Measurements from ENCODE around the gene SLC35F3. TPM values are rescaled to one million over a fixed set of nuclear protein-coding genes. Genes with fewer than 3 reads are reported as not detected.

Gene SLC35F3
- polyA plus RNA-seq, 1 donor (not counting 4 experiments of a cell fraction or from before 2014, with no cell fraction given): 13.8 TPM

DNA sequence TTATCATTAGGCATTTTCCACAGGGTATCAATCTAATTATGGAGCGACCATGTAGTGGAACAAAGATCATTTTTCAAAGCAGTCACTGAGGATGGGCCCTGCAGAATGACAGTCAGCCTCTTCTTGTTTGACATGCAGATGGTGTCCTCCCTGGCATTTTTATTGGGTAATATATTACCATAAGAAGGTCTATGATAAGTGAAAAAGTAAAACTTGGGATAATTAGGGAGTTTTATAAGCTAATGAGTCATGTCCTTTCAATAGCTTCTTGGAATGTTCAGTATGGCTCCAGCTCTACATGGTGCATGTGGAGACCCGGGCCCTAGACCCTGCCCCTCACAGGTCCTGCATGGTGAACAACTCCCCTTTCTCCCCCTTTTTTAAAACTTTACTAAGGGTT lies 236.5 kb downstream of the SLC35F3 start:
- Histone ChIP-seq H3K9me1 (ENCODE audit: control insufficient read depth, extremely low read depth, insufficient read depth, low read length) (no peaks in the 10 kb centered on the region), H3K27me3 (ENCODE audit: control insufficient read depth, extremely low read depth, insufficient read depth, low read length) (no peaks in the 10 kb centered on the region), H3K4me3 (ENCODE audit: control insufficient read depth in 2 of 3, extremely low read depth in 1 of 3, insufficient read depth in 2 of 3, low read depth in 1 of 3, low read length in 3 of 3) (no peak overlapping the region), H3K4me1 (ENCODE audit: control insufficient read depth, extremely low read depth, insufficient read depth, low read length) (peaks cover 6% of the 10 kb centered on the region), H3K27ac (ENCODE audit: control insufficient read depth, insufficient read depth, low read length) (peak overlapping the region; percentile 49), H3K79me2 (ENCODE audit: control insufficient read depth, insufficient read depth, low read length) (no peaks in the 10 kb centered on the region), H3K9me3 (ENCODE audit: control insufficient read depth, low read depth, low read length) (no peaks in the 10 kb centered on the region), H3K4me2 (ENCODE audit: control insufficient read depth, extremely low read depth, insufficient read depth, low read depth, low read length) (no peak overlapping the region), H3K36me3 (ENCODE audit: control insufficient read depth in 2 of 2, extremely low read depth in 1 of 2, insufficient read depth in 2 of 2, low read length in 2 of 2) (no peaks in the 10 kb centered on the region), H4K20me1 (ENCODE audit: control insufficient read depth, extremely low read depth, insufficient read depth, low read length) (no peaks in the 10 kb centered on the region), H3K9ac (ENCODE audit: control insufficient read depth, extremely low read depth, insufficient read depth, low read length) (no peak overlapping the region), H2AFZ (ENCODE audit: control insufficient read depth, low read length) (no peak overlapping the region)
- DNase-seq (ENCODE audit: low read depth, low spot score): no peak
- FAIRE-seq: no peak
- dilution Hi-C loops (cut with MboI; ENCODE audit: extremely low pct_ligation_motif_present, low sequenced_read_pairs): no loop called here
- TF ChIP-seq, protein P1, sequence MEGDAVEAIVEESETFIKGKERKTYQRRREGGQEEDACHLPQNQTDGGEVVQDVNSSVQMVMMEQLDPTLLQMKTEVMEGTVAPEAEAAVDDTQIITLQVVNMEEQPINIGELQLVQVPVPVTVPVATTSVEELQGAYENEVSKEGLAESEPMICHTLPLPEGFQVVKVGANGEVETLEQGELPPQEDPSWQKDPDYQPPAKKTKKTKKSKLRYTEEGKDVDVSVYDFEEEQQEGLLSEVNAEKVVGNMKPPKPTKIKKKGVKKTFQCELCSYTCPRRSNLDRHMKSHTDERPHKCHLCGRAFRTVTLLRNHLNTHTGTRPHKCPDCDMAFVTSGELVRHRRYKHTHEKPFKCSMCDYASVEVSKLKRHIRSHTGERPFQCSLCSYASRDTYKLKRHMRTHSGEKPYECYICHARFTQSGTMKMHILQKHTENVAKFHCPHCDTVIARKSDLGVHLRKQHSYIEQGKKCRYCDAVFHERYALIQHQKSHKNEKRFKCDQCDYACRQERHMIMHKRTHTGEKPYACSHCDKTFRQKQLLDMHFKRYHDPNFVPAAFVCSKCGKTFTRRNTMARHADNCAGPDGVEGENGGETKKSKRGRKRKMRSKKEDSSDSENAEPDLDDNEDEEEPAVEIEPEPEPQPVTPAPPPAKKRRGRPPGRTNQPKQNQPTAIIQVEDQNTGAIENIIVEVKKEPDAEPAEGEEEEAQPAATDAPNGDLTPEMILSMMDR (optimal IDR thresholded peaks at IDR 0.05 in 1 of 3, IDR thresholded peaks at IDR 0.05 in 1 of 3, conservative IDR thresholded peaks at IDR 0.05 in 1 of 3; ENCODE audit: extremely low read depth in 1 of 3, insufficient read depth in 2 of 3, low read length in 3 of 3): no peak
- no peak for TF ChIP-seq EZH2 (IDR thresholded peaks at IDR 0.05; ENCODE audit: low read length)

DNA sequence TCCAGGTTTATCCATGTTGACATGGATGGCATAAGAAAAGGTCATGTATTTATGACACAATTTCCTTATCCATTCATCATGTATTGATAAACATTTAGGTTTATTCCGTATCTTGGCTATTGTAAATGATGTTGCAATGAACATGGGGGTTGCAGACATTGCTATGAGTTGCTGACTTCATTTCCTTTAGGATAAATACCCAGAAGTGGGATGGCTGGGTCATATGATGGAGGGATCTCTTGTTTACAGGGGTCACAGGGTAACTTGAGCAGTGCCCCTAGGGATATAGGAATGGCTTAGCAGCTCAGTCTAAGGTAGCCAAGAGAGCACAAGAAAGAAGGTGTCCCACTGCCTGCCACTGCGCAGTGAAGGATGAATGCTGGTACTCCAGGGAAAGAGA lies 239.2 kb downstream of the SLC35F3 start:
- H2AFZ ChIP-seq (ENCODE audit: control insufficient read depth, low read length): no peak overlapping the region
- no peaks in the 10 kb centered on the region for H3K9me1 ChIP-seq (ENCODE audit: control insufficient read depth, extremely low read depth, insufficient read depth, low read length)
- DNase-seq (ENCODE audit: low read depth, low spot score) (no peak), FAIRE-seq (no peak)
- no peaks in the 10 kb centered on the region for H3K9me3 ChIP-seq (ENCODE audit: control insufficient read depth, low read depth, low read length)
- H3K36me3 ChIP-seq (ENCODE audit: control insufficient read depth in 2 of 2, extremely low read depth in 1 of 2, insufficient read depth in 2 of 2, low read length in 2 of 2): no peaks in the 10 kb centered on the region
- TF ChIP-seq, protein P1 (optimal IDR thresholded peaks at IDR 0.05 in 1 of 3, IDR thresholded peaks at IDR 0.05 in 1 of 3, conservative IDR thresholded peaks at IDR 0.05 in 1 of 3; ENCODE audit: extremely low read depth in 1 of 3, insufficient read depth in 2 of 3, low read length in 3 of 3): no peak
- TF ChIP-seq EZH2 (IDR thresholded peaks at IDR 0.05; ENCODE audit: low read length): no peak
- dilution Hi-C loops (cut with MboI; ENCODE audit: extremely low pct_ligation_motif_present, low sequenced_read_pairs): no loop called here
- no peak overlapping the region for H3K9ac ChIP-seq (ENCODE audit: control insufficient read depth, extremely low read depth, insufficient read depth, low read length)
- H3K79me2 ChIP-seq (ENCODE audit: control insufficient read depth, insufficient read depth, low read length): no peaks in the 10 kb centered on the region
- H4K20me1 ChIP-seq (ENCODE audit: control insufficient read depth, extremely low read depth, insufficient read depth, low read length): no peaks in the 10 kb centered on the region
- no peak overlapping the region for H3K27ac ChIP-seq (ENCODE audit: control insufficient read depth, insufficient read depth, low read length)
- H3K4me1 ChIP-seq (ENCODE audit: control insufficient read depth, extremely low read depth, insufficient read depth, low read length): peaks cover 15% of the 10 kb centered on the region
- H3K27me3 ChIP-seq (ENCODE audit: control insufficient read depth, extremely low read depth, insufficient read depth, low read length): no peaks in the 10 kb centered on the region
- H3K4me2 ChIP-seq (ENCODE audit: control insufficient read depth, extremely low read depth, insufficient read depth, low read depth, low read length): no peak overlapping the region
- no peak overlapping the region for H3K4me3 ChIP-seq (ENCODE audit: control insufficient read depth in 2 of 3, extremely low read depth in 1 of 3, insufficient read depth in 2 of 3, low read depth in 1 of 3, low read length in 3 of 3)
